VCaP (cell line): ENCODE data around the gene DIP2A.
"Not testable (repeated sequence)": the region's sequence is repeated elsewhere in the genome, so short reads cannot be mapped to it uniquely, and the experiment has no call there.

Source experiments
- H3K27ac ChIP-seq: fragments of 450-650 bp; 2 replicates; pipeline ENCODE4 v1.5.1; 2017
- CTCF ChIP-seq: fragments of 450-650 bp; conservative IDR thresholded peaks from 2 replicates; pipeline ENCODE4 v1.5.1; 2017; ENCODE audit warnings: mild to moderate bottlenecking, moderate library complexity

DIP2A gene

GRCh38 chr21:46454634-46455390 is 3.9 kb upstream of the DIP2A start:
- no peak overlapping the region for H3K27ac ChIP-seq
- TF ChIP-seq CTCF, result no peak

GRCh38 chr21:46455575-46456385 is 2.9 kb upstream of the DIP2A start:
- no peak for TF ChIP-seq CTCF
- no peak overlapping the region for H3K27ac ChIP-seq

- H3K27ac ChIP-seq, result no peak overlapping the region
- no peak for TF ChIP-seq CTCF
Observed at GRCh38 chr21:46456750-46457149, 1.9 kb upstream of the DIP2A start.

GRCh38 chr21:46457801-46458314 is 833 bp upstream of the DIP2A start:
- peak overlapping the region; percentile 96 for H3K27ac ChIP-seq
- TF ChIP-seq CTCF, result no peak

- H3K27ac ChIP-seq, result peak overlapping the region; percentile 96
Observed at GRCh38 chr21:46459024-46459355, 299 bp downstream of the DIP2A start.

GRCh38 chr21:46459356-46460112 is 843 bp downstream of the DIP2A start:
- no peak for TF ChIP-seq CTCF
- H3K27ac ChIP-seq, result peak overlapping the region; percentile 96

More at GRCh38 chr21:46459024-46459355, 299 bp downstream of the DIP2A start:
- 0 out of 2 replicates have a peak, but pooled peaks have one; percentile 3 for TF ChIP-seq CTCF

GRCh38 chr21:46461909-46462308 is 3.2 kb downstream of the DIP2A start:
- H3K27ac ChIP-seq, result peak overlapping the region; percentile 21
- TF ChIP-seq CTCF, result no peak

- not testable (repeated sequence) for H3K27ac ChIP-seq
Observed at GRCh38 chr21:46465153-46465552, 6.5 kb downstream of the DIP2A start.
